ENCODE data around the gene LCA5L.

The LCA5L gene

GRCh38 chr21:39359382-39359781 lies 86.2 kb downstream of the LCA5L start:
- no peak overlapping the region for H3K4me3 ChIP-seq (ENCODE audit: low read length)
- no peaks in the 10 kb centered on the region for H3K27me3 ChIP-seq (ENCODE audit: control insufficient read depth, insufficient read depth, low read length)
- no peaks in the 10 kb centered on the region for H3K4me1 ChIP-seq (ENCODE audit: control insufficient read depth, insufficient read depth, low read length)
- no peak overlapping the region for H3K27ac ChIP-seq (ENCODE audit: low read depth, low read length)
- no peak overlapping the region for H3K9ac ChIP-seq (ENCODE audit: low read length)
- H3K36me3 ChIP-seq (ENCODE audit: control insufficient read depth, insufficient read depth, low read length): no peaks in the 10 kb centered on the region
